ENCODE measurements around the gene KRT28. TPM values are rescaled to one million over a fixed set of nuclear protein-coding genes. Genes with fewer than 3 reads are reported as not detected.

Gene KRT28
- total RNA-seq, 1 donor = not detected

DNA sequence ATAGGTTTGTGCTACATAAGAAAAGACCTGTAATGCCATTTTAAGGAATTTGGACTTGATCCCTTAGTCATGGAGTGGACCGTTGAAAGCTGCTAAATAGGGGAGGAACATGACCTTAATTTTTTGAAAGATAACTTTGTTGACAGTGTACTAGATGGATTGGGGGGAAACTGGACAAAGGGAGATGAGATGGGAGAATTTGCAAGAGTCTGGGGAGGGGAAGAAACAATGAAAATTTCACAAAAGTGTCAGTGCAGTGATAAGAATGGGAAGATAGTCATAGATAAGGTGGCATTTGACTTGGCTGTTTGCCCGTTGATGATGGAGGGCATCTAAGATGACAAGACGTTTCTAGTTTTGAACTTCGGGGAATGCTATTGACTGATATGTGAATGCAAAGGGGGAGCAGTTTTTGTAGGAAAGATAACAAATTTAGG, 44.9 kb upstream of the KRT28 start:
- no peak overlapping the region for H3K4me2 ChIP-seq (ENCODE audit: insufficient read depth, low read length)
- no peak overlapping the region for H2AFZ ChIP-seq (ENCODE audit: low read length)
- no peaks in the 10 kb centered on the region for H3K27me3 ChIP-seq (ENCODE audit: insufficient read depth, low read length)
- H3K36me3 ChIP-seq (ENCODE audit: insufficient read depth, low read length) = no peaks in the 10 kb centered on the region
- TF ChIP-seq, protein P1, sequence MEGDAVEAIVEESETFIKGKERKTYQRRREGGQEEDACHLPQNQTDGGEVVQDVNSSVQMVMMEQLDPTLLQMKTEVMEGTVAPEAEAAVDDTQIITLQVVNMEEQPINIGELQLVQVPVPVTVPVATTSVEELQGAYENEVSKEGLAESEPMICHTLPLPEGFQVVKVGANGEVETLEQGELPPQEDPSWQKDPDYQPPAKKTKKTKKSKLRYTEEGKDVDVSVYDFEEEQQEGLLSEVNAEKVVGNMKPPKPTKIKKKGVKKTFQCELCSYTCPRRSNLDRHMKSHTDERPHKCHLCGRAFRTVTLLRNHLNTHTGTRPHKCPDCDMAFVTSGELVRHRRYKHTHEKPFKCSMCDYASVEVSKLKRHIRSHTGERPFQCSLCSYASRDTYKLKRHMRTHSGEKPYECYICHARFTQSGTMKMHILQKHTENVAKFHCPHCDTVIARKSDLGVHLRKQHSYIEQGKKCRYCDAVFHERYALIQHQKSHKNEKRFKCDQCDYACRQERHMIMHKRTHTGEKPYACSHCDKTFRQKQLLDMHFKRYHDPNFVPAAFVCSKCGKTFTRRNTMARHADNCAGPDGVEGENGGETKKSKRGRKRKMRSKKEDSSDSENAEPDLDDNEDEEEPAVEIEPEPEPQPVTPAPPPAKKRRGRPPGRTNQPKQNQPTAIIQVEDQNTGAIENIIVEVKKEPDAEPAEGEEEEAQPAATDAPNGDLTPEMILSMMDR (IDR thresholded peaks at IDR 0.05; ENCODE audit: extremely low read depth, low read depth, low read length) = no peak
- no peaks in the 10 kb centered on the region for H3K9me3 ChIP-seq (ENCODE audit: low read depth, low read length)
- no peaks in the 10 kb centered on the region for H3K79me2 ChIP-seq (ENCODE audit: insufficient read depth, low read length)
- H3K4me1 ChIP-seq (ENCODE audit: insufficient read depth, low read length) = no peaks in the 10 kb centered on the region
- DNase-seq (ENCODE audit: insufficient read length, low spot score, missing footprints) = no peak
- H3K4me3 ChIP-seq (ENCODE audit: insufficient read depth, low read length) = no peak overlapping the region
- H4K20me1 ChIP-seq (ENCODE audit: insufficient read depth, low read length) = no peaks in the 10 kb centered on the region
- H3K27ac ChIP-seq (ENCODE audit: low read depth, low read length) = no peak overlapping the region

GRCh38 chr17:40843242-40843641, 43.5 kb upstream of the KRT28 start:
- H3K9me3 ChIP-seq (ENCODE audit: low read depth, low read length) = no peaks in the 10 kb centered on the region
- no peak overlapping the region for H3K4me2 ChIP-seq (ENCODE audit: insufficient read depth, low read length)
- H3K27me3 ChIP-seq (ENCODE audit: insufficient read depth, low read length) = no peaks in the 10 kb centered on the region
- no peak for DNase-seq (ENCODE audit: insufficient read length, low spot score, missing footprints)
- no peaks in the 10 kb centered on the region for H3K36me3 ChIP-seq (ENCODE audit: insufficient read depth, low read length)
- H2AFZ ChIP-seq (ENCODE audit: low read length) = no peak overlapping the region
- TF ChIP-seq, protein P1 (IDR thresholded peaks at IDR 0.05; ENCODE audit: extremely low read depth, low read depth, low read length) = no peak
- no peaks in the 10 kb centered on the region for H3K4me1 ChIP-seq (ENCODE audit: insufficient read depth, low read length)
- H3K4me3 ChIP-seq (ENCODE audit: insufficient read depth, low read length) = no peak overlapping the region
- H3K79me2 ChIP-seq (ENCODE audit: insufficient read depth, low read length) = no peaks in the 10 kb centered on the region
- no peaks in the 10 kb centered on the region for H4K20me1 ChIP-seq (ENCODE audit: insufficient read depth, low read length)
- no peak overlapping the region for H3K27ac ChIP-seq (ENCODE audit: low read depth, low read length)

- Histone ChIP-seq H3K4me2 (ENCODE audit: insufficient read depth, low read length) (no peak overlapping the region), H3K9me3 (ENCODE audit: low read depth, low read length) (no peaks in the 10 kb centered on the region), H3K36me3 (ENCODE audit: insufficient read depth, low read length) (no peaks in the 10 kb centered on the region), H3K27ac (ENCODE audit: low read depth, low read length) (no peak overlapping the region), H3K4me3 (ENCODE audit: insufficient read depth, low read length) (no peak overlapping the region), H3K79me2 (ENCODE audit: insufficient read depth, low read length) (no peaks in the 10 kb centered on the region), H3K27me3 (ENCODE audit: insufficient read depth, low read length) (no peaks in the 10 kb centered on the region), H3K4me1 (ENCODE audit: insufficient read depth, low read length) (no peaks in the 10 kb centered on the region), H2AFZ (ENCODE audit: low read length) (no peak overlapping the region), H4K20me1 (ENCODE audit: insufficient read depth, low read length) (no peaks in the 10 kb centered on the region)
- TF ChIP-seq, protein P1 (IDR thresholded peaks at IDR 0.05; ENCODE audit: extremely low read depth, low read depth, low read length) = no peak
- DNase-seq (ENCODE audit: insufficient read length, low spot score, missing footprints) = no peak
Observed at GRCh38 chr17:40841246-40841645, 41.5 kb upstream of the KRT28 start.

DNA sequence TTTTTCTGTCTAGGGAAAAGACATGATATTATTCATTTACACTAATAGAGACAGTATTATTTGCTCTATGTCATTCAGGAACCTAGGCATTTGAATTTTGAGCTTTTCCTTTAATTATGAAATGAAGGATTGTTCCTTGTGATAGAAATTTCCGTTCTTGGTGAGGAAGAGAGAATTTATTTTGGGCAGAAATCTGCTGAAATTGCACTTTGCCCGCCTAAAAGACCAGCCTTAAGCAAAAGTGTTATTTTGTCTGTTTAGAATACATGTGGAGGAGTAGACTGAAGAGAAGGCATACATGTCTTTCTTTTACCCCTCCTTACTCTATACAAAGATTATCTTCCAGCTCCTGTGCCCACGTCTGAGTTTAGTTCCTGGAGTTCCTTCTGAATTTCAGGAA, 39.4 kb upstream of the KRT28 start:
- Histone ChIP-seq H3K27ac (ENCODE audit: low read depth, low read length) (no peak overlapping the region), H3K79me2 (ENCODE audit: insufficient read depth, low read length) (no peaks in the 10 kb centered on the region)

More for the DNA sequence above, 39.4 kb upstream of the KRT28 start:
- H3K4me2 ChIP-seq (ENCODE audit: insufficient read depth, low read length) = no peak overlapping the region
- no peak overlapping the region for H3K4me3 ChIP-seq (ENCODE audit: insufficient read depth, low read length)
- TF ChIP-seq, protein P1 (IDR thresholded peaks at IDR 0.05; ENCODE audit: extremely low read depth, low read depth, low read length) = no peak
- H3K9me3 ChIP-seq (ENCODE audit: low read depth, low read length) = no peaks in the 10 kb centered on the region
- H2AFZ ChIP-seq (ENCODE audit: low read length) = no peak overlapping the region
- H3K27me3 ChIP-seq (ENCODE audit: insufficient read depth, low read length) = no peaks in the 10 kb centered on the region
- DNase-seq (ENCODE audit: insufficient read length, low spot score, missing footprints) = no peak
- peaks cover 7% of the 10 kb centered on the region for H3K36me3 ChIP-seq (ENCODE audit: insufficient read depth, low read length)
- H4K20me1 ChIP-seq (ENCODE audit: insufficient read depth, low read length) = no peaks in the 10 kb centered on the region
- no peaks in the 10 kb centered on the region for H3K4me1 ChIP-seq (ENCODE audit: insufficient read depth, low read length)

Measured in osteoblast (primary cell).